Right hindlimb (tissue), 1 donor: Measurements from ENCODE around the gene CACNA2D3.
A peak's percentile ranks its signal among the peaks of the same experiment; 100 is the strongest.
"Not testable (repeated sequence)": the region's sequence is repeated elsewhere in the genome, so short reads cannot be mapped to it uniquely, and the experiment has no call there.

ENCODE experiments used
- DNase-seq: peaks from one replicate; pipeline ENCODE4 v3.0.0-alpha.2; 2018

CACNA2D3 gene

DNA sequence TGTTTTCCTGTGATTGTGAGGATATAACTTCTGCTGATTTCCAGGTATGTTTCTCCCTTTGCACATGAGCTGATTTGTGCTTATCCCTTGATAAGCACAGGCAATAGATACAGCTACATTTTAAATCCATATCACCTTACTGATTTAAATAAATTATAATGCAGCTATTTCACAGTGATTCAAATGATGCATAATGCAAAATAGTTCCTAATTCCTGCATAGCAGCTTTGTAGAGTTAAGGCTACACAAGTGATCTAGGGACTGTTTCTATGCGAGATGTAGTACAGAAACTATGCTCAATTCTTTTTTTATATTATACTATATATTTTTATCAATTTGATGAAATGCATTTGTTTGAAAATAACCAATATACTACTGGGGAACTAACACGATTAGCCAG lies 471.3 kb downstream of the CACNA2D3 start:
- DNase-seq = no peak

DNA sequence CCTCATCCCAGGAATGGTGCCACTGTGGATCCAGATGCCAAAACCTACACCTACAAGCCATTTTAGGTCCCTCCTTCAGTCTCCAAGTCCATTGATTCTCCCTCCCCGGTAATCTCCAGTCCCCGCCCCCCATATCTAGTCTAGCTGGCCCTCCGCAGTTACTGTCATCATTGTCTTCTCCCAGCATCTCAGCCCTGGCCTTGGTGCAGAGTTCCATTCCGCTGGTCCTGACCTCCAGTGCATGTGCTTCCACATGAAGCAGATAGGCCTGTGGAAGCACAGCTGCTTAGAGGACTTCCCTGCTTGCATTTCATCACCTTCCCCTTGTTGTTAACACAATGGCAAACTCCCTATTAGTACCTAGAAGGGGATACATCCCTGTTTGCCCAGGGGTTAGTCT lies 473.7 kb downstream of the CACNA2D3 start:
- no peak for DNase-seq

DNA sequence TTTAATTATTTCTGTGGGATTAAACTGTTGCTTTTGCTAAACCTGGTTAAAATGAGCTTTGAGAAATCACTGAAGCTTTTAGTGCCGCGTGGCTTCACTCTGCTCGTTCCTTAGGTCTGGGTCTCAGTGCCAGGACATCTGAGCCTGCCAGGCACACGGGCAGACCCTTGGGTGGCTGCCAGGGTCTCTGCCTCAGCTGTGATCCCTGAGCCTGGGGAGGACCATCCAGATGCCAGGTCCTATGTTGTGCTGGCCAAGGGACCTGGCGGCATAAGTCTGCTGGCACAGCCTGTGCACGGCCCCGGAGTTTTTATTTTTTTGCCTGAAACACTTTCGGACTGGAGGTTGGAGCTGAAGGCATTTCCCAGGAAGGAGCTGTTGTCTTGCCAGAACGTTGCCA lies 477.4 kb downstream of the CACNA2D3 start:
- DNase-seq = peak; percentile 68

DNA sequence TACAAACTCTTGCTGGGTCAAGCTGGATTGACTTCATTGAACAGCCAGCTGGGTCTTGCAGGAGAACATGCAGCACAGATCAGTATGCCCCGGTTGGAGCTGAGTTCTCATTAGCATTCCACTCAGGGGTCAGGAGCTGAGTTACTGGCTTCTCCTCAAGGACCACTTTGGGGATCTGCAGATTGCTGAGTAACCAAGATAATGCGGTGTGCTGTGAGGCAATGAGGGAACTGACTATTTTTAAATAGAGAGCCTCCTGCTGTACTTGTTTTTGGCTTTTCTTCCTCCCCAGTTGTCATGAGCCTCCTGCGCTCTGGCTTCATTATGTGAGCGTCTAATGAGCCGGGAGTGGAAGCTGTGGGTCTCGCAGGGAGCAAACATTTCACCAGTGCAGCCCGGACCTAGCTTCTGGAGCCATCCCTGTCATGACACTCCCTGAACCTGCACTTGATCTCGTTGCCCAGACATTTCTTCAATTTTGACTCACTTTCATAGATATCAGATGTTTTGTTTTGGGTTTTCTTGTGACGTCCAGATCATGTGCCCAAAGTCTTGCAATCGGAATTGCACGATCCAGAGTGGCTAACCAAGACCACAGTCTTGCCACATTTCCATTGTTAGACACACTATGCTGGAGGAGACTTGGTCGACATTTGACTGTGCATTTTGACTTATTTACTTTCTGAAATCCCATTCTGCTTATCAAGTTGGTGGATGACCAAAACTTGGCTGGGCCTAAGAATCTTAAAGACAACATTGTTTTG lies 478.3 kb downstream of the CACNA2D3 start:
- peak; percentile 21 for DNase-seq

DNA sequence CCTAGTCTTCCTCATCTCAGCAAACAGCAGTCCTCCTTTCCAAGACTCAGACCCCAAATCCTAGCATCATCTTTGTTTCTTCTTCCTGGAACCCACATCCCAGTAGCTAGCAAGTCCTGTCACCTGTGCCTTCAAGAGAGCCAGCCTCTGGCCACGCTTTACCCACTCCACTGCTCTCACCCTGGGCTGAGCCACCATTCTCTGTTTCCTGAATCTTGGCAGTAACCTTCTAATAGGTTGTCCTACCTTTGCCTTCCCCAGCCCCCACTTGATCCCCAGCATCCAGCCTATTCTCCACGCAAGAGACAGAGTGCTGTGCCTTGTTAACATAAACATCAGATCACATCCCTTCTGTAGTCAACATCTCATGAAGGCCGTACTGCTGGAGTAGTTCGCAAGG lies 482.1 kb downstream of the CACNA2D3 start:
- no peak for DNase-seq

DNA sequence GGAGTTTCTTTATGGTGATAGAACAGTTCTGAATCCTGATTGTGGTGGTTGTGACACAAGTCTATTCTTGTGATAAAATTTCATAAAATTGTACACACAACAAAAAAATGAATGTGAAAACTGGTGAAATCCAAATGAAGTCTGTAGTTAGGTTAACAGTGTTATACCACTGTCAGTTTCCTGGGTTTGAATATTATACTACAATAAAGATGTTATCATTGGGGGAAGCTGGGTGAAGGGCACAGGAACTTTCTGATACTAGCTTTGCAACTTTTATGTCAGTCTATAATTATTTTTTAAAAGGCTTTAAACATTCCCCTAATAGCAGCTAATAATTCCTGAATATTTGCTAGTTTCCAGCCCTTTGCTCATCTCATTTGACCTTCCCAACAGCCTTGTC lies 485.7 kb downstream of the CACNA2D3 start:
- DNase-seq = no peak

DNA sequence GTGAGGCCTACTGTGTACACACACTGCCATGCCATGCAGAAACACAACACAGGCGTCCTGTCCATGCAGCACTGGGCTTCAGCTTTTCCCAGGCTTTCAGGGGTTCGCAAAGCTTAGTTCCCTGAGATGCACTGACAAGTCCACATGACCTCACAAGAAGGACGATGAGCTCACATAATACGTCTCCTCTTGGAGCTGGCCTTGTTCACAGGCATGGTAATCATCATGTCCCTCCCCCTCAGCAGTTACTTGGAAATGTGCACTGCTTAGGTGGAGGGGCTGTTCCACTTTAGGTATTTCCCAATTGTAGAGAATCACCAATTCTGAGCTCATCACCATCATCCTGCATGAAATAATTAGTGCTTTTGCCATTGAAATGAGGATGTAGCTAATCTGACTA lies 496.7 kb downstream of the CACNA2D3 start:
- DNase-seq = no peak

DNA sequence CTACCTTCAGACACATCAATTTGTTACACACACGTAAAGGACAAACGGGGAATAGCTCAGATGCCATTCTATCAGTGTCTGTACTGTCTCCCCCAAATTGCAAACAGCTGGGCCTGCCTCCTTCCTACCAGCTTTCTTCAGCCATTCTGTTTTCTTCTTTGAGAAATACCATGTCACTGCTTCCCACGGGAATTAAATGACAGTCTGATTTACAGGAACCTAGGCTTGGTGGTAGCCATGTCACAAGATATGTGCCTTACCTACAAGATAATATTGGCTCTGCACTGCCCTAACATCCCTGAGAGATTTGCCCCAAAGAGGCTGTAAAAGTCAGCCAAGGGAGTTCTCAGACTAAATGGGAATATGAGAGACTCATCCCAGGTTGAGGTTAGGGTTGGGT lies 497.2 kb downstream of the CACNA2D3 start:
- DNase-seq = no peak

DNA sequence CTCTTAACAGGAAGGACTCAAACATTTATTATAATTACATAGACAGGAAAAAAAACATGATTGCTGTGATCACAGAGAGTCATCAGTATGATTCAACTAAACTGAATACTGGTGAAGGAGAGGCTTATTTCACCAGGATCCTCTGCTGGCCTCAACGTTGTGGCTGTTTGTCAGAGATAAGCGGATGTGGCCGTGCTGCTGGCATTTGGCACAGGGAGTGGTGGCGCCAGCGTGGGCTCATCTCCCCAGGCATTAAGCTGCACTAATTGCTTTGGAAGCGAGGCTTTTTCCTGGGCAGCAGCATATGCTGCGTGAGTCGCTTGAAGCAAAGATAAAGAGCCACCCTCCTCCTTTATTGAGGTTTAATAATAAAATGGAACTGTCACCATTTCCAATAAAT lies 498.8 kb downstream of the CACNA2D3 start:
- no peak for DNase-seq

DNA sequence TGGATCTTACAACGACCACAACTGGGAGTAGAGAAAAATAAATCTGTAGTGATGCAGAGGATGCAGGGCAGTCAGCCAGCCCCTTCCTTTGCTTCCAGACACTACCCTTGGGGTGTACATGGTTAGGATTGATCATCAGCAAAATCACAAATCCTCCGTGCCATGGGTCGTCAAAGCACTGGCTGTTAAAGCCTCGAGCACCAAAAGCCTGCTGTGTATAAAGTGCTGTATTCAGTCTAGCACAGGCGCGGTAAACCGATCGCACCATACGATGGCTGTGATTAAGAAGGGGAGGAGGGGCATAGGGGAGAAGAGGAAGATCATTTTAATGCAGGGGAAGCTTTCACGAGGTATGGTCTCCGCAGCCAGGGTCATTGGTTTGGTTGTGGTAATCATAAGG lies 500.3 kb downstream of the CACNA2D3 start:
- no peak for DNase-seq

DNA sequence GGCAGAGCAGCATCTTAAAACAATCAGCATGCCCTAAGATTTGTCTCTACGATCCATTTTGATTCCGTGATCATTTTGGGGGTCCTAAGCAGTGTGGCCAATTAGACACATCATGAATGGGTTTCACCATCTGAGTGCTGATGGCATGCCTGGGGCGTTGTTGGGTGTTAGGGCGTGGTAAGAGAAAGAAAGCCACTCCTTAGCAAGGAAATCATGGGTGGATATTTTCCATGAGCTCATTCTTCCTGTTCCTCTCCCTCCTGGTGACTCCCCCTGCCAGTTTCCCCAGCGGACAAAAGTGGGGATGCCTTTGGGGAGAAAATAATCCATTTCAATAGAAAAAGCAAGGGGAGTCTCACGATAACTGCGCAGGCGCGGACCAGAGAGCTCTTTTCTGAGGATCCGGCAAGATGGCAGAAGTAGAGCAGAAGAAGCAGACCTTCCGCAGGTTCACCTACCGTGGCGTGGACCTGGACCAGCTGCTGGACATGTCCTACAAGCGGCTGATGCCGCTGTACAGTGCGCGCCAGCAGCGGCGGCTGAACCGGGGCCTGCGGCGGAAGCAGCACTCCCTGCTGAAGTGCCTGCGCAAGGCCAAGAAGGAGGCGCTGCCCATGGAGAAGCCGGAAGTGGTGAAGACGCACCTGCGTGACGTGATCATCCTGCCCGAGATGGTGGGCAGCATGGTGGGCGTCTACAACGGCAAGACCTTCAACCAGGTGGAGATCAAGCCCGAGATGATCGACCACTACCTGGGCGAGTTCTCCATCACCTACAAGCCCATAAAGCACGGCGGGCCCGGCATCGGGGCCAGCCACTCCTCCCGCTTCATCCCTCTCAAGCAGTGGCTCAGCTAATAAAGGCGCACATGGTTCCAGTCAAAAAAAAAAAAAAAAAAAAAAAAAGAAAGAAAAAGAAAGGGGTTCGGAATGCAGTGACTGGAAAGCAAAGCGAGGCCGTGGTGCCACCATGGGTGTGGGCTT lies 503.7 kb downstream of the CACNA2D3 start:
- no peak for DNase-seq

DNA sequence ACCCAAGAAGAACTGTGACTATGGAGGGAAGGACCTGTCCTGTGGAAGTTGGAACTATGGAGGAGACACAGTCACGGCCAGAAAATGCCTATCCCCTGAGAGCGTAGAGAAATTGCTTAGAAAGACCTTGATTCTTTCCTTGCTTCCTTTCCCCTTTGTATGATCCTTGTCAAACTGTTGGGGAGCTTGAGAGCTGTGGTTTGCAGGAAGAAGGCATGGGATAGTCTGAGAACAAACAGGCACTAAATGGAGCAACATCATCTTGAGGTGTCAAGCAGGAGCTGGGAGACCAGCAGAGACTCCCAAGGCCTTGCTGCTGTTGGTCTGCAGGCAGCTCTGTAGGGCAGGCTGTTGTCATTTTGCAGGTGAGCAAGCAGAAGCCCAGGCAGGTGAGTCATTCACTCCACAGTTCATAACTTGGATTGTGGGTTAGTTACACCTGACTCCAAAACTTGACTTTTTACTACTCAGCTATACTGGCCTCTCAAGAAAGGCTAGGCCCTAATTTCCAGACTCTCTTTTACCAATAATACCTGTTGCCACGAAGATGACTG lies 506.6 kb downstream of the CACNA2D3 start:
- DNase-seq = no peak

DNA sequence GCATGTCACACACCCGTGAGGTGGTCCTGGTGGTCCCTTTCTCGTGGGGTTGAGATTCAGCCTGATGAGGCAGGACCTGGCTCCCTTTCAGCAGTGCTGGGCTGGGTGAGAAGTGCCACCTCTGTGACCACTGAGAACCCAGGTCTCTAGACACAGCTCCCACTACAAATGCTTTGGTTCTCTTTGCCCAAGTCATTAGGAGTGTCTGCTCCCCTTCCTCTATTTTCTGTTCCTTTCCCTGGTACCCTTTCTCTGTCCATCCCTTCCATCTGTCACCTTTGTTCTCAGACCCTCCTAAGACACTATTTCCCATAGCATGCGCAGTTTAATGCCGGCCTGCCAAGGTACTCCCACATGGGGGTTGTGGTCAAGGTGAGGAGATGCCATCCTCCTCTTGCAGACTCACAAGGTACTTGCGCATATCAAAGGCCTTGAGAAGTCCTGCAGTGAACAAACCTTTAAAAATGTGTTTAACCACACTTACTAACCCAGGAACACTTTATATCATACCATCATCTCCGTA lies 507.8 kb downstream of the CACNA2D3 start:
- DNase-seq = no peak

DNA sequence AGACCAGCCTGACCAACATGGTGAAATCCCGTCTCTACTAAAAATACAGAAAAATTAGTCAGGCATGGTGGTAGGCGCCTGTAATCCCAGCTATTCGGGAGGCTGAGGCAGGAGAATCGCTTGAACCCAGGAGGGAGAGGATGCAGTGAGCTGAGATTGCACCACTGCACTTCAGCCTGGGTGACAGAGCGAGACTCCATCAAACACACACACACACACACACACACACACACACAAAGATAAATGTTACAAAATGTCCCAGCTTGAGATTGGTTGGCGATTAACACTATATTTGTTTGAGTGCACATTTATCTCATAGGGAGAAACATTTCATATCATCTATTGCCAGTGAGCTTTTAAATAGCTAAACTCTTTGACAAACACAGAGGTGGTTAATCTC lies 508.6 kb downstream of the CACNA2D3 start:
- not testable (repeated sequence) for DNase-seq

DNA sequence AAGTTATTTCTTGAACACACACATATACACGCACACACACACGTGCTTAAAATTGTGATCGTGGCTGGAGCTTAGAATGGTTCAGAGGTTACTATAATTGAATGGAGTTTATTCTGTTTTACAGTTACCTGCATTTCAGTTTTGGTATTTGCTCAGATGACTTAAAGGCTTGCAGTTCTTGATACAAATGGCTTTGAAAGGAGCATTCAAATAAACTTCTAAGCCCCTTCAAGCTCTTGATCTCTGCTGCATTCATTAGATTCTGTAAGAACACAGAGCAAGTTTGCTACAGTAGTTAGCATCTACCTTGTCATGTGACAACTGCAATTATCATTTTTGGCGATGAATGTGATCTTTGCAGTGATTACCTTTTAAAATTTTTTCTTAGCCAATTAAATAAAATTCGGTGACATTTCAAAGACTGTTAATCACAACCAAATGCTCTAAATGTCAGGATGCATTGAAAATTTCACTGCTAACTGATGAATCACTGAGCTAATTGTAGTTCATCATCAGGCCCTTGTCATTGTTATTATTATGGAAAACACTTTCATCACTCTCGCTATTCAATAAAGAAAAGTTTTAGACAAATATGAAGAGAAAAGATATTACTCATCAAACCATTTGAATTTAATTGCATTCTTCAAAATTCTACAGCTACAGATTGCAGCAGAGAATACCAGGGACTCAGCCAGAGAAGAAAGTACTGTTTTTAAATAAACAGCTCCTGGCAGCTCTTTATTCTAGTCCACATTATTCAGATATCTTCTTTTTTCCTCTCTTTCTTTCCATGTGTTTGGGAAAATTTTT lies 509.4 kb downstream of the CACNA2D3 start:
- DNase-seq = no peak

DNA sequence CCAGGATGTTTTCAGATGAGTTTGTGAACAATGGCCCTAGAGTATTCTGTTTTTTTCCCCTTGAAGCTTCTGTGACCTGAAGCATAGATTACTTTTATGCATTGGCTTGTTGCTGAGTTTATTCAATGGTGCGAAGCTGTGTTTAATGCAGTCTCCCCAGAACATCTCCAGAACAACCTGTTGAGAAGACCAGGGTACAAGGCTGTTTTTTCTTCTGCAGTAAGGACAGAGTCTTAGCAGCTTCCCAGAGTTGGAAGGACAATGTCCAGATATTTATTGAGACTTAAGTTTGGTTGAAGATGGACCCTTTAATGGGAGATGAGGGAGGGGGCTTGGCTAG lies 509.9 kb downstream of the CACNA2D3 start:
- no peak for DNase-seq

DNA sequence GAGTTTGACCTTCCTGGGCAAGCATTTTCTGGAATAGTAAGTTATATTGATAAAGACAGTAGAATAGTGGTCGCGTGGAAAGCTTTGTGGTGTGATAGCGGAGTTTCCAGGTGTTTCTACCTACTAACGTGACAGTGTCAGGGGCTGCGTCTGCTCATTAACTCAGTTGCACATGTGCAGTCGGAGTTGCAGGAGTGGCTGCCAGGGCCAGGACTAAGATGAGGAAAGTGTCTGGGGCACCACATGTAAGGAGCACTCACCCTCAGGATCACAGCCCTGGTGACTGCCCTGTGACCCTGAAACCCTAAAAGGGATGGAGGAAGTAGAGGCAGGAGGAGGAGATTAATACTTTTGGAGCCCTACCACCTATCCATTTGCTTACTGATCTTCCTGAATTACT lies 510.5 kb downstream of the CACNA2D3 start:
- no peak for DNase-seq

DNA sequence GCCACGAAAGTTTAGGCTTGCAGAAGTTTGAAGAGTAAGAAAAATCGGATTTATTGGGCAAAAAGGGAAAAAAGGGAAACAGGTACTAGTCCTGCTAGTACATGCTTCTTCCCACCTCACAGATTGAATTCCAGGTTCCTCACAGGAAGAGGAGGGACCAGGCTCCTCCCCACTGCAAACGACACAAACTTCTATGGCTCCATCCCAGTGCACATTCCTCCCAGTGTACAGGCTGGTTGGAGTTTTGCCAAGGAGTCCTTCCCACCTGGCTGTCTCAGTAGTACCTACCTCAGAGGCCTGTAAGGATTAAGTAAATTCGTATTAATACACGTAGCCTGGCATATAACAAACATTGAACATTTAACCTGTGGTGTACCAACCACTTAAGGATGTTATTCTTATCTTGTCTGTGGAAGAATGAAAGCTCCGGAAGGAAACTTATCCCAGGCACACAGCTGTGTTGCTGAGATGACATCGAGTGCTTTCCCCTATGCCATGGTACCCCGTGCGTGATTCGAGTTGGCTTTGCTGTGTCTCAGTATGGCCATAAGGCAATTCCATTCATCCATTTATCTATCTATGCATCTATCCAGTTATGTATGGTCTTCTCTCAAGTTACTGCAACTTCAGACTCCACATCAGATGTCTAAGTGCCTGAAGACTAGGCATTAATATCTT lies 511.2 kb downstream of the CACNA2D3 start:
- DNase-seq = no peak

DNA sequence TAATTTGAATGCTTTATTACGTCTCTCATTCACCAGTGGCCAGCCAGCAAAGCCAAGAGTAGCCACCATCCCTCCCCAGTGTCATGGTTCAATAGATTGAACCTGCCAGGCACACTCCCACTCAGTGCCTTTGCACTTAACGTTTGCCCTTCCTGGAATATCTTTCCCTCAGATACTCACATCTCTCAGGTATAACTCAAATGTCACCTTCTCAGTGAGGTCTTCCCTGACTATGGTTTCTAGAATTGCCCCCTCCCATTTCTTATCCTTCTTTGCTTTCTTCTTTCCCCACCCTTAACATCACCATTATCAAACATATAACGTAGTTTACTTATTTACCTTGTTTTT lies 511.7 kb downstream of the CACNA2D3 start:
- DNase-seq = no peak

DNA sequence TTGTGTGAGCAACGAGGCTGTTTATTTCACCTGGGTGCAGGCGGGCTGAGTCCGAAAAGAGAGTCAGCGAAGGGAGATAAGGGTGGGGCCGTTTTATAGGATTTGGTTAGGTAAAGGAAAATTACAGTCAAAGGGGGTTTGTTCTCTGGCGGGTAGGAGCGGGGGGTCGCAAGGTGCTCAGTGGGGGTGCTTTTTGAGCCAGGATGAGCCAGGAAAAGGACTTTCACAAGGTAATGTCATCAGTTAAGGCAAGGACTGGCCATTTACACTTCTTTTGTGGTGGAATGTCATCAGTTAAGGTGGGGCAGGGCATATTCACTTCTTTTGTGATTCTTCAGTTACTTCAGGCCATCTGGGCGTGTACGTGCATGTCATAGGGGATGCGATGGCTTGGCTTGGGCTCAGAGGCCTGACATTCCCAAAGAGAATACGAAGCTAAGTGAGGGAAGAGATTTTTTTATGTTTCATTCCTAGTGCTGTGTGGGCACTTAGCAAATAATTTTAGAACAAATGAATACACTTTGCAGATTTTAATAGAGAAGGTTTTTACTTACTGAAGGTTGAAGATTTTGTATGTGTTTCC lies 517.5 kb downstream of the CACNA2D3 start:
- DNase-seq = not testable (repeated sequence)

DNA sequence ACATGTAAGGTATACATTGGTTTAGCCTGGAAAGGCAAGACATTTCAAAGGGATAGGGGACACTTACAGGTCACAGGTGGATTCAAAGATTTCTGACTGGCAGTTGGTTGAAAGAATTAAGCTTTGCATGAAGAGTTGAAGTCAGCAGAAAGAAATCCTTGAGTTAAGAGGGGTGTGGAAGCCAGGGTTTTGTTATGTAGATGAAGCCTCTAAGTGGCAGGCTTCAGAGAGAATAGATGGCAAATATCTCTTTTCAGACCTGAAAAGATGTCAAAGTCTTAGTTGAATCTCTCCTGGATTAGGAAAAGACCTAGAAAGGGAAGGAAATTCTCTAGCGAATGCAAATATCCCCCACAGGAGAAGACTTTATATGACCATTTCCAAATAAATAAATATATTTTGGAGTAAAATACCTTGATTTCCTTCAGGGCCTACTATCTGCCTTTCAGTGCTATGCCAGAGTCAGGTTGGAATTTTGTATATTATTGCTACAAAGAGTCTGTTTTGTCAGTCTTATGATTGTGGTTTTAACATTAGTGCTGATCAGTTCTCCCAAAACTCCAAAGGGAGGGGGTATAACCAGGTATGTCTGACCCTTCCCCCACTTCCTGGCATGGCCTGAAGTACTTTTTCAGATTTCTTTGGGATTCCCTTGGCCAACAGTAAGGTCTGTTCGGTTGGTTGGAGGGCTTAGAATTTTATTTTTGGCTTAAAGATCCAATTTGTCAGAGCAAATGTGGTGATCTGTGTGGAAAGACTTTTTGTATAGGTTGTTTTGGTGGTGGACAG lies 519.1 kb downstream of the CACNA2D3 start:
- DNase-seq = no peak
